Stimulated activated CD4-positive, alpha-beta T cell treated with anti-CD3 and anti-CD28 coated beads, TNF-alpha, amount 100 ng/mL, for 1 hour (primary cell): Measurements from ENCODE around the gene TRIM39.
A peak's percentile ranks its signal among the peaks of the same experiment; 100 is the strongest.

Source experiments
- DNase-seq, 3 donors: peaks; one replicate each; pipeline ENCODE4 v3.0.0-alpha.2; 2020; ENCODE audit warnings: low read depth in 3 of 3, low spot score in 1 of 3

Gene TRIM39

GRCh38 chr6:30327232-30327746, 562 bp downstream of the TRIM39 start:
- DNase-seq, result no peak

- DNase-seq, result no peak
Measured at GRCh38 chr6:30328397-30328796, 1.7 kb downstream of the TRIM39 start.

GRCh38 chr6:30329331-30329730, 2.6 kb downstream of the TRIM39 start:
- no peak for DNase-seq

GRCh38 chr6:30331981-30332380, 5.3 kb downstream of the TRIM39 start:
- no peak for DNase-seq

- no peak for DNase-seq
Measured at GRCh38 chr6:30334075-30334783, 7.5 kb downstream of the TRIM39 start.

- no peak for DNase-seq
Measured at GRCh38 chr6:30340589-30341054, 13.9 kb downstream of the TRIM39 start.

GRCh38 chr6:30341218-30341617, 14.5 kb downstream of the TRIM39 start:
- no peak for DNase-seq

- DNase-seq, result no peak
Measured at GRCh38 chr6:30341728-30342127, 15.0 kb downstream of the TRIM39 start.

- no peak for DNase-seq
Measured at GRCh38 chr6:30344191-30344867, 17.6 kb downstream of the TRIM39 start.

- peak; percentile 72 to 82 (median 75) for DNase-seq
Measured at GRCh38 chr6:30344868-30345671, 18.3 kb downstream of the TRIM39 start, which contains the start of gene RPP21. TSS of gene RPP21 (plus strand) at chr6:30345156. CDS start at chr6:30345172, 16 bp downstream.

- no peak for DNase-seq
Measured at GRCh38 chr6:30345852-30346251, 19.1 kb downstream of the TRIM39 start.

GRCh38 chr6:30348957-30349356, 22.2 kb downstream of the TRIM39 start:
- DNase-seq, result no peak

GRCh38 chr6:30349421-30350177, 22.9 kb downstream of the TRIM39 start:
- DNase-seq, result no peak

GRCh38 chr6:30350524-30350923, 23.8 kb downstream of the TRIM39 start:
- no peak for DNase-seq

- no peak for DNase-seq
Measured at GRCh38 chr6:30352550-30352949, 25.8 kb downstream of the TRIM39 start.

- DNase-seq, result no peak
Measured at GRCh38 chr6:30355281-30355680, 28.6 kb downstream of the TRIM39 start.

GRCh38 chr6:30356536-30356935, 29.8 kb downstream of the TRIM39 start:
- no peak for DNase-seq

- peak in 2 of 3 donors; percentile 18 to 19 for DNase-seq
Measured at GRCh38 chr6:30357678-30358540, 31.2 kb downstream of the TRIM39 start.

- DNase-seq, result no peak
Measured at GRCh38 chr6:30359276-30359675, 32.5 kb downstream of the TRIM39 start.

GRCh38 chr6:30360139-30360538, 33.4 kb downstream of the TRIM39 start:
- no peak for DNase-seq
